ENCODE data around the gene TLCD3B.

GRCh38 chr16:29992344-29992967, 38.6 kb downstream of the TLCD3B start:
- TF ChIP-seq MAX (IDR thresholded peaks at IDR 0.05) = no peak
- TF ChIP-seq REST (IDR thresholded peaks at IDR 0.05; ENCODE audit: low read depth) = no peak
- TF ChIP-seq EGR1 (IDR thresholded peaks at IDR 0.05) = no peak
- TF ChIP-seq FOXM1 (IDR thresholded peaks at IDR 0.05; ENCODE audit: borderline replicate concordance, low read depth) = no peak
- TF ChIP-seq EP300 (IDR thresholded peaks at IDR 0.05; ENCODE audit: borderline replicate concordance) = no peak
- no peak for TF ChIP-seq RAD21 (IDR thresholded peaks at IDR 0.05; ENCODE audit: low read depth)
- TF ChIP-seq CEBPB (IDR thresholded peaks at IDR 0.05) = no peak
